Spleen (tissue), 7 donors: ENCODE data around the gene AKTIP.
"Not testable (repeated sequence)": the region's sequence is repeated elsewhere in the genome, so short reads cannot be mapped to it uniquely, and the experiment has no call there.

Source experiments
- POLR2A ChIP-seq, 3 donors: fragments of 450-650 bp; IDR thresholded peaks; one replicate each; pipeline ENCODE4 v1.5.1; 2017; ENCODE audit warnings: antibody characterized with exemption in 3 of 3, mild to moderate bottlenecking in 1 of 3
- TF ChIP-seq, protein P1 (sequence below), 11 experiments: fragments of 200-600 bp in 7 of 11; fragments of 450-650 bp in 4 of 11; sonication (generic) in 4 of 11; IDR thresholded peaks in 8 of 11; conservative IDR thresholded peaks in 3 of 11; 1 replicate in 7 of 11; 2 replicates in 4 of 11; pipeline versions ENCODE4 v1.4.0 to v1.8.0; 2016 to 2021; ENCODE audit warnings: antibody characterized with exemption in 11 of 11, inconsistent platforms in 4 of 11, mild to moderate bottlenecking in 1 of 11
- donor health status: DM: no; HTN: no; CAD: no; lungs with moderate emphysema.
- donor health status: DM: no; HTN: no; CAD: no.
- donor health status: DM: no; HTN: no; CAD: no.

DNA sequence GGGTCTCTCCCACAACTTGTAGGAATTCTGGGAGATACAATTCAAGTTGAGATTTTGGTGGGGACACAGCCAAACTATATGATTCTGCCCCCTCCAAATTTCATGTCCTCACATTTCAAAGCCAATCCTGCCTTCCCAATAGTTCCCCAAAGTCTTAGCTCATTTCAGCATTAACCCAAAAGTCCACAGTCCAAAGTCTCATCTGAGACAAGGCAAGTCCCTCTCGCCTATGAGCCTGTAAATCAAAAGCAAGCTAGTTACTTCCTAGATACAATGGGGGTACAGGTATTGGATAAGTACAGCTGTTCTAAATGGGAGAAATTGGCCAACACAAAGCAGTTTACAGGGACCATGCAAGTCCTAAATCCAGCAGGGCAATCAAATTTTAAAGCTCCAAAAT, 9.8 kb upstream of the AKTIP start:
- TF ChIP-seq, protein P1, sequence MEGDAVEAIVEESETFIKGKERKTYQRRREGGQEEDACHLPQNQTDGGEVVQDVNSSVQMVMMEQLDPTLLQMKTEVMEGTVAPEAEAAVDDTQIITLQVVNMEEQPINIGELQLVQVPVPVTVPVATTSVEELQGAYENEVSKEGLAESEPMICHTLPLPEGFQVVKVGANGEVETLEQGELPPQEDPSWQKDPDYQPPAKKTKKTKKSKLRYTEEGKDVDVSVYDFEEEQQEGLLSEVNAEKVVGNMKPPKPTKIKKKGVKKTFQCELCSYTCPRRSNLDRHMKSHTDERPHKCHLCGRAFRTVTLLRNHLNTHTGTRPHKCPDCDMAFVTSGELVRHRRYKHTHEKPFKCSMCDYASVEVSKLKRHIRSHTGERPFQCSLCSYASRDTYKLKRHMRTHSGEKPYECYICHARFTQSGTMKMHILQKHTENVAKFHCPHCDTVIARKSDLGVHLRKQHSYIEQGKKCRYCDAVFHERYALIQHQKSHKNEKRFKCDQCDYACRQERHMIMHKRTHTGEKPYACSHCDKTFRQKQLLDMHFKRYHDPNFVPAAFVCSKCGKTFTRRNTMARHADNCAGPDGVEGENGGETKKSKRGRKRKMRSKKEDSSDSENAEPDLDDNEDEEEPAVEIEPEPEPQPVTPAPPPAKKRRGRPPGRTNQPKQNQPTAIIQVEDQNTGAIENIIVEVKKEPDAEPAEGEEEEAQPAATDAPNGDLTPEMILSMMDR (IDR thresholded peaks at IDR 0.05 in 8 of 11, conservative IDR thresholded peaks at IDR 0.05 in 3 of 11): not testable (repeated sequence)
- TF ChIP-seq POLR2A (IDR thresholded peaks at IDR 0.05): not testable (repeated sequence)
